ENCODE measurements around the gene MT2A. TPM values are rescaled to one million over a fixed set of nuclear protein-coding genes. Genes with fewer than 3 reads are reported as not detected.
"Not testable (repeated sequence)": the region's sequence is repeated elsewhere in the genome, so short reads cannot be mapped to it uniquely, and the experiment has no call there.

Gene MT2A
- total RNA-seq = 282 and 285 TPM in 2 replicates

GRCh38 chr16:56608043-56608875, at the start of gene MT2A:
Gene MT2A (plus strand): TSS chr16:56608584. CDS start chr16:56608656, 72 bp downstream.
- intact Hi-C loops (cut with micrococcal nuclease) = loop anchor here (1.0 to 2.0 kb wide), 5 partner anchors 9 to 324 kb away; partner anchors contain the start of genes HERPUD1, MT1E, MT1X and NUDT21

GRCh38 chr16:56559109-56559508, 49.3 kb upstream of the MT2A start:
- intact Hi-C loops (cut with micrococcal nuclease) = no loop called here

- intact Hi-C loops (cut with micrococcal nuclease) = no loop called here
Measured at GRCh38 chr16:56560447-56560846, 47.9 kb upstream of the MT2A start.

GRCh38 chr16:56561126-56561525, 47.3 kb upstream of the MT2A start:
- intact Hi-C loops (cut with micrococcal nuclease) = no loop called here

GRCh38 chr16:56564793-56565477, 43.4 kb upstream of the MT2A start, which contains the start of gene MT4:
Gene MT4 (plus strand): TSS chr16:56565073. CDS start chr16:56565129, 56 bp downstream.
- intact Hi-C loops (cut with micrococcal nuclease) = no loop called here

DNA sequence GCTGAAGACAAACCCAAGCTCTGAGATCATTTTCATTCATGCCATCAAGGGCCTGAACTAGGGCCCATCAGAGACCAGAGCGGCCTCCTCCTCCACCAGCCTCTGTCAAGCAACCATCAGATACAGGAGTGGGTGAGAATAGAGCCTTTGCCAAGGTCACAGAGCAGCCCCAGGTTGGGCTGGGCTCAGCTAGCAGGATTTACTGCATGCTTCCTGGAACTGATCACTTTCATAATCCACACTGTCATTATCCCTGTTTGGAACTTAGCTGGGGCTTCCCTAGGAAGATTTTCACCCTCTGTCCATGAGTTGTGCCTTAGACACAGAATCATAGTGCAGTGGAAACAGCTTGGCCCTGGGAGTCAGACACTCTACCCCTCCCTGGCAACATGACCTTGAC, 38.4 kb upstream of the MT2A start:
- intact Hi-C loops (cut with micrococcal nuclease) = no loop called here

- intact Hi-C loops (cut with micrococcal nuclease) = no loop called here
Measured at GRCh38 chr16:56571525-56571924, 36.9 kb upstream of the MT2A start.

DNA sequence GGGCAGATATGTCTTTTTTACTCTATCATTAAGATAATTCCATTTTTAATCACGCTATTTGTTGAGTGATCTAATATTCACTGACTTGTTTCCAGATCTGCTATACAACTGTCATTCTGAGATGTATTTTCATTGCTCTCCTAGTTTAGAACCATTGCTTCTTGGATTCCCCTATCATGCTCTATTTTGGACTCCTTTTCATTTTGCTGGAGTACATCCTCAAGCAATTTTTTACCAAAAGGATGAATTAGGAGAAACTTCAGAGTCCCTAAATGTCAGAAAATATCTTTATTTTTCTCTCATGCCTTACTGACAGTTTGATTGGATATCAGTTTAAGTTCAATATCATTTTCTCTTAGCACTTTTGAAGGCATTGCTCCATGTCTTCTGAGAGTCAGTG, 33.8 kb upstream of the MT2A start:
- intact Hi-C loops (cut with micrococcal nuclease) = no loop called here

DNA sequence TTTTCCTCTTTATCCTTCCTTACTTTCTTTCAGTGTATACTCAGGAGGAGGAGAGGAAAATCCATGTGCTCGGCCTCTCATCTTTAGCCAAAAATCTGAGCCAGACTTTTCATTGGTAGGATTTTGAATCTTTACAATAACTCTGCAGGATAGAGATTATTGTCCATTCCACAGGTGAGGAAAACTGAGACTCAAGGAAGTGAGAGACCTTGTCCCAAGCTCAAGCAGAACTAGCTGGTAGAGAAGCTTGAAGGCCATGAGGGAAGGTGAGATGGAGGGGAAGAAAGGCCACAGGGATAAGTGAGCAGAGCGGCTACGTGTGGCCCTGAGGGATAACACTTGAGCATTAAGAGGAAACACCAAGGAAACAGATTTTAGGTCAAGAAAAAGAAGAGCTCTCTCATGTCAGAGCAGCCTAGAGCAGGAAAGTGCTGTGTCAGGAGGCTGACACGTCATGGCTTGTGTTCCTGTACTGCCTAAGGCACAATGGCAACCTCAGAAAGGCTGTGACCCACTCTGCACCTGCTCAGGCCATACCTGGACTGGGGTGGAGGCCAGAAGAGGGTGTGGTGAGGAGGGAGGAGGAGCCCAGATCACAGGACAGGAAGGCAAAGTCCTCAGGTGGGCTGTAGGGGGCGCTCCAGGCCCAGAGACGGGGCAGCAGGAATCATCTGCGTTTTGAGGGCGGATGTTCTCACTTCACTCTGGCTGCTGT, 31.6 kb upstream of the MT2A start:
- intact Hi-C loops (cut with micrococcal nuclease) = loop anchor here (1.0 to 2.0 kb wide), 4 partner anchors 24 to 126 kb away; partner anchors contain the start of gene MT1X

- intact Hi-C loops (cut with micrococcal nuclease) = loop anchor here (1.0 to 2.0 kb wide), 4 partner anchors 23 to 125 kb away; partner anchors contain the start of gene MT1X
Measured at GRCh38 chr16:56577300-56577625, 31.1 kb upstream of the MT2A start.

GRCh38 chr16:56580391-56581048, 27.9 kb upstream of the MT2A start:
- intact Hi-C loops (cut with micrococcal nuclease) = no loop called here

DNA sequence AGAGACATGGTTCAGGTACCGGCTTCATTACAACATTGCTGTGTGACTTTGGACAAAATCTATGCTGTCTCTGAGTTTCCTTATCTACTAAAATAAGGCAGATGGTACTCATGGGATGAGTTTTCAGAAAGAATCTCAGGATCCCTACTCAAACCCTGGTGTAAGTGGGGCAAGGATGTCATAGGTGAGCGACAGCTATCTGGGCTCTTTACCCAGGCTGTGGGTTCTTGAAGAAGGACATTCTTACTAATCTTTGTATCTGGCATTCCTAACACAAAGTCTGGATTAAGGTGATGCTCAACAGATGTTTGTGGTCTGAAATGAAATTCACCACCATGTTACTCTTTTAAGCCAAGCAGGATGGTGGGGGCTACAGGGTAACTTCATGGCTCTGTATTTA, 25.5 kb upstream of the MT2A start:
- intact Hi-C loops (cut with micrococcal nuclease) = not testable (repeated sequence)

- intact Hi-C loops (cut with micrococcal nuclease) = no loop called here
Measured at GRCh38 chr16:56583351-56584168, 24.8 kb upstream of the MT2A start.

- intact Hi-C loops (cut with micrococcal nuclease) = no loop called here
Measured at GRCh38 chr16:56584276-56584675, 24.1 kb upstream of the MT2A start.

- intact Hi-C loops (cut with micrococcal nuclease) = no loop called here
Measured at GRCh38 chr16:56588781-56589140, 19.6 kb upstream of the MT2A start.

DNA sequence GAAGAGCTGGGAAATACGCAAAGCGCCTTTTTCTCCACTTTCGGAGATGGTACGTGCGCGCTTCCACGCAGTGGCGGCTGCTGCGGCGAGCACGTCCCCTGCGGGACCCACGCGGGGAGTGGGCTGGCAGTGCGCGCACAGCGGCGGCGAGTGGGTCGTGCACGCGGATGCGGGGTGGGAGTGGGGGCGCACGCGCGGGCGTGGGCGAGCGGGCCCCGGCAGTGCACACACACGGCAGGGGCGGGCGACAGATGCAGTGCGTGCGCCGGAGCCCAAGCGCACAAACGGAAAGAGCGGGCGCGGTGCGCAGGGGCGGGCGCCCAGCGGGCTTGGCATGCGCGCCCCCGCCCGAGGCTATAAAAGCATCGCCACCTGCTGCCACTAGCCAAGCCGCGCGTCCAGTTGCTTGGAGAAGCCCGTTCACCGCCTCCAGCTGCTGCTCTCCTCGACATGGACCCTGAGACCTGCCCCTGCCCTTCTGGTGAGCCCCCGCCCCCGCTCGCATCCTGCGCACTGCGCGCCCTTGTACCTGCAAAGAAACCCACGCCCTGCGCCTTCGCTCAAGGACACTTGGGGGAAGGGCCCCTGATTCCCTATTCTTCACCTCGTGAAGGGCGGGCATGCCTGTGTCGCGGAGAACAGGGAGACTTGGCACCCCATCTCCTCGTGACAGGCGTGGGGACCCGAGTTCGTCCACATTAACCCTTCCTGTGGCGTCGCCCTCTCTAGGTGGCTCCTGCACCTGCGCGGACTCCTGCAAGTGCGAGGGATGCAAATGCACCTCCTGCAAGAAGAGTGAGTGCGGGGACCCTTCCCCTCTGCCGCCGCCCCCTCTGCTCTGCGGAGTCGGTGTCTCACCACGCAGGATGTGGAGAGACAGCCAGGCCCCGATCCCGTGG, 19.0 kb upstream of the MT2A start, which contains the start of gene MT3:
TSS of gene MT3 (plus strand) at position 388 of the 899 bp plus-strand sequence. CDS start at position 451, 63 bp downstream.
- intact Hi-C loops (cut with micrococcal nuclease) = no loop called here

- intact Hi-C loops (cut with micrococcal nuclease) = no loop called here
Measured at GRCh38 chr16:56591377-56592060, 16.9 kb upstream of the MT2A start.

DNA sequence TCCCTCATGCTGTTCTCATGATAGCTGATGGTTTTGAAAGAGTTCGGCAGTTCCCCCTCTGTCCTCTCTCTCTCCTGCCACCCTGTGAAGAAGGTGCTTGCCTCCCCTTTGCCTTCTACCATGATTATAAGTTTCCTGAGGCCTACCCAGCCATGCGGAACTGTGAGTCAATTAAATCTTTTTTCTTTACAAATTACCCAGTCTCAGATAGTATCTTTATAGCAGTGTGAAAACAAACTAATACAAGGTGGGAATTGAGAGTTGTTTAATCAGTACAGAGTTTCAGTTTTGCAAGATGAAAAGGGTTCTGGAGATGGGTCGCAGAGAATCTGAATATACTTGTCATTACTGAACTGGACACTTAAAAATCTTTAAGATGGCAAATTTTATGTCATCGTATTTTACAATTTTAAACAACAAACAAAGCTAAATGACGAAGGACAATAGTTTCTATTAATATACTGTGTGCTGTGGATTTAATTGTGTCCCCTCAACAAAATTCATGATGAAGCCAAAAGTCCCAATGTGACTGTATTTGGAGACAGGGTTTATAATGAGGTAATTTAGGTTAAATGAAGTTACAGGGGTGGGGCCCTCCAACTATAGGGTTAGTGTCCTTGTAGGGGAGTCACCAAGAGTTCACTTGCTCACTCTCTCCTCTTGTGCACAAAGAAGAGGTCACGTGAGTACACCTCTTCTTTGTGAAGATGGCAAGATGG, 14.7 kb upstream of the MT2A start:
- intact Hi-C loops (cut with micrococcal nuclease) = no loop called here
